Hepatocyte (in vitro differentiated cells): ENCODE results near the gene PABPN1L.

Source experiments
- CTCF ChIP-seq: fragments of 200-600 bp; sonication (generic); IDR thresholded peaks from 2 replicates; pipeline ENCODE4 v1.5.1; 2016; ENCODE audit warnings: antibody characterized with exemption, mild to moderate bottlenecking; ENCODE audit not compliant: poor library complexity
- EZH2 ChIP-seq: fragments of 200-600 bp; sonication (generic); IDR thresholded peaks from 2 replicates; pipeline ENCODE4 v1.6.1; 2016; ENCODE audit warnings: antibody characterized with exemption, mild to moderate bottlenecking, borderline replicate concordance

- TF ChIP-seq CTCF = no peak
- TF ChIP-seq EZH2 = no peak
These were observed at the start of gene PABPN1L for GRCh38 chr16:88866151-88866920.
